ENCODE results near the gene UVRAG. TPM values are rescaled to one million over a fixed set of nuclear protein-coding genes. Genes with fewer than 3 reads are reported as not detected.

The UVRAG gene
- total RNA-seq, 1 experiment from 2014 or later = 18.0 TPM

DNA sequence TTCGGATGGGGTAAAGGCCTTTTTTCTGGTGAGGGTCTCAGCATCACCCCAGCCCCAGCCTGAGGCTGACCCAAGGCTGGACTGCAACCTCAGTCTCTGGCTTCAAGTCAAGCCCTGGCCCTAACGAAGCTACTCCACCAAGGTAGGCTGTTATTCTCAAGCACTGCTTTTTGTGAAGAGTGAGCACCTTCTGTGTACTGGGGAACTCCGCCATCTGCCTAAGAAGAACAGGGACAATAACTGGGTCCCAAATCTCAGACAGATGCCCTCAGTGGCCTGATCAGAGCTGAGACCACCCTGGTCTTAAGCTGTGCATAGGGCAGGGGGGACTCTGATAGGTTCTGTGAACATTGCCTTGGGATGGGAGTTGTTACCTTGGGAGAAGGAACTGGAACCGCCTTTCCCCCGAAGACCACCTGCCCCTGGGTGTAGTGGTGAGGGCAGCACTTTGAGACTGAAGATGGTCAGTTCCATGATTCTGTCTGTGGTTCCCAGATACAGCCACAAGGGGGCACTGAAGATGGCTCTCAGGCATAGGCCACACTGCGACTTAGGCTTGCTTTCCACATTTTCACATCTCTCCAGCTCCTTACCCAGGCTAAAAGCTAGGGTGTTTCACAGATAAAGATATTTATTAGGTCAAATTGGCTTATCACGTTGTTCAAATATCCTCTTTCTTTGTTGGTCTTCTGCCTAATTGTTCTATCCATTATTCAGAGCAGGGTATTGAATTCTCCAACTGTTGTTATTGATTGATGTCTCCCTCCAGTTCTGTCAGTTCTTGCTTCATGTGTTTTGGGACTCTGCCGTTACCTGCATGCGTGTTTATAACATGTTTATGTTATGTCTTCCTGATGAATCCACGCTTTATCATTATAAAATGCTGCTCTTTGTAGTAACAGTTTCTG lies 11.8 kb upstream of the UVRAG start:
- DNase-seq (ENCODE audit: low read depth) = peak; percentile 65

DNA sequence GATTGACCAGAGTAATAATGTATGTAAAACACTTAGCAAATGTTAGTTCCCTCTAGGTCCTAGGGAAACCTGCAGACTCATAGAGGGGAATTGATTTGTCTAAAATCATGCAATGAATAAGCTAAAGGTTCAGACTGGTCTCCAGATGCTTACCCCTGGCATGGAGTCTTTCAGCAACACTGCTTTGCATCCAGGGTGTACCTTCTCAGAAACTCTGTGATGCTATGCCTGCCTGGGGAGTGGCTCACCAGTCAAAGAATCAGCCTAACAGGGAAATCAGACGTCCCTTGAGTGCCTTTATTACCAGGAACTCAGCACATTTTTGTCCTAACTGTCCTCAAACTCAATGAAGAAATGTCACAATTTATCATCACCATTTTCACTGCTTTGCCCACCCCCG lies 5.9 kb upstream of the UVRAG start:
- DNase-seq (ENCODE audit: low read depth) = no peak

DNA sequence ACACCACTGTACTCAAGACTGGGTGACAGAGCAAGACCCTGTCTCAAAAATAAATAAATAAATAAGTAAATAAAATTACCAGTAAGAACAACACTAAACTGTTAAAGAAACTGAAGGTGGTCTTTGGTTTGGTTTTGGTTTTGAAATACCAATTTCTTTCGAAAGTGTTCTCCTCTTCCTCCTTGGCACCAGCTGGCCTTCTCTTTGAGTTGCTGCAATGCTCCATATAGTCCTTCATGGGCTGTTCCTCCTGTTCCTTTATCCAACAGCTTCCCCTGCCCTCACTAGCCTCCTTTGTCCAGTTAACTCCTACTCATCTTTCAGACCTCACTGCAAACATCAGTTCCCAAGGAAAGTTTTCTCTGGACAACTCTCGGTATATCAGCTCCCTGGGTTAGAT lies 5.0 kb upstream of the UVRAG start:
- DNase-seq (ENCODE audit: low read depth) = no peak

DNA sequence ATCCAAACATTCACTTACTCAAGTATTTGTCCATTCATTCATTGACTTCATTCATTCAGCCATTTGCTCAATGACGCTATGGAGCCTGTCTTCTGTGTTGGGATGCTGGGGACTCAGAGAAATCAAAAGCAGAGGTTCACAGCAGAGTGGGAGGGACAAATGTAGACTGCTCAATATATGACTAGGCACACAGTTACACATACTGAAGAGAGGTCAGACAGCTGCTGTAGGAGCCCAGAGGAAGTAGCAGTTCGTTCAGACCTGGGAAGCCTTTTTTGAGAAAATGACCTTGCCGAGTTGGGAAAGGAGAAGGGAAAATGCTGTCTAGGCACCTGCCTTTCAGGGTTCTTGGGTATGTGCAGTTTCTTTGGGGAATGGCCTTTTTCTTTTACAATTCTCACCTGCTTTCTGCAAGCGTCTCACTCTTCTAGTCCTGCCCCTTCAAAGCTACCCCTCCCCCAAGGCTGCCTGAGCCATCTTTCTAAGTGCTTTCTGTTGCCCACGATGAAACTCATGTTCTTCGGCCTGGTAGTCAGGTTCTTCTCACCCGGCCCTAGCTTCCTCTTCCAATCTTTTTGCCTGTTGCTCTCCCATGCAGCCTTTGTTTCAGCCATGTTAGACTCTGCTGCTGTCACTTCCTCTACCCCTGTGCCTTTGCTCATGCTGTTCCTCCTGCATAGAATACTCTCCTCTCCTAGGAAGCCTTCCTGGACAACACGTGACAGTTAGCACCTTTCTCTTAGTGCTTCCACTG lies 4.2 kb upstream of the UVRAG start:
- DNase-seq (ENCODE audit: low read depth) = no peak

DNA sequence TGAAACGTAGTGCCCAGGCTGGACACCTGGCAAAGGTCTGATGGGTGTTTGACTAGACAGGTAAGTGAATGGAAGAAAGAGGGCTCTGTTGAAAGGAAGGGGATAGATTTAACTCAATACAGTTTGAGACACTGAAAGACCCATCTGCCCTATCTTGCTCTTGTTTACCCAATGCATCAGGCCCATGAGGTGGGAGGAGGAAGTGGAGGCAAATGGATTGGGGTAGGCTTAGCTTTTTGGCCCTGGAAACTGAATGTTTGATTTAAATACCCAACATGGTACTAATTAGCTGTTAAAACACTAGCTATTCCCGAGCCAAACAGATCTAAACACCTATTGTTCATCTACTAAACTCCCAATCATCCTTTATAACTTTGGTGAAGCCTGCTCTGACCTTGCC lies 3.5 kb upstream of the UVRAG start:
- DNase-seq (ENCODE audit: low read depth) = no peak

DNA sequence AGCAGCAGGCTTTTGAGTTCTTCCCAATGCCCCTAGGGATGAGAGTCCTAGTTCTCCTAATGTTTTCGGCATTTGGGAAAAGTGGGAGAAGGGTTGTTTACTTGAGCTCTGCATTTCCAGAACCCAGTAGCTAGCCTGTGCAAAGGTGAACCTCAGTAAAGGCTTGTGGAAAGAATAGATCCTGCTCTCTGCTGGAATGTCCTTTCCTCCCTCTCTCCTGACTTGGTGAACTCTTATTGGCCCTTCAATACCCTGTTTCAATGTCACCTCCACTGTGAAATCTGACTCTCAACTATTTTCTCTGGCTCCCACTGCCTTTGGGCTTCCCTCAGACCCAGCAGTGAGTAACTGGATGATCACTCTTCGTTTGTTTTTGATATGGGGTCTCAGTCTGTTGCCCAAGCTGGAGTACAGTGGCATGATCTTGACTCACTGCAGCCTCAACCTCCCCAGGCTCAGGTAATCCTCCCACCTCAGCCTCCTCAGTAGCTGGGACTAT lies 2.4 kb upstream of the UVRAG start:
- no peak for DNase-seq (ENCODE audit: low read depth)

DNA sequence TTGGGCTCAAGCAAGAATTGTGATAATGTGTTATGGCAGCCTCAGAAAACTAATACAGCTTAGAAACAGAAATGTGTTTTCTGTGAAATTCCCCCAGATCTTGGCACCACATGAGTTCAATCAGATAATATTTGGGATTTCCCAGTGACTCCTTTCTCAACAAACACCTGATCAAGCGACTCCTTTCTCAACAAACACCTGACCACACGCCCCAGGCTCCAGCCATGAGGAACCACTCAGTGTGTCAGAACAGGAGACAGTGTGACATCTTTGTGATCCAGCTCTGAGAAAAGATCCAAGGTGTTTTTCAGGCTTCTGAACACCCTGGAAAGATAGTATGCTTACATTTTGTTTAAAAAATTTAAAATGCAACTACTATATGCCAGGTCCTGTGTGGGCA lies 1.9 kb upstream of the UVRAG start:
- no peak for DNase-seq (ENCODE audit: low read depth)

DNA sequence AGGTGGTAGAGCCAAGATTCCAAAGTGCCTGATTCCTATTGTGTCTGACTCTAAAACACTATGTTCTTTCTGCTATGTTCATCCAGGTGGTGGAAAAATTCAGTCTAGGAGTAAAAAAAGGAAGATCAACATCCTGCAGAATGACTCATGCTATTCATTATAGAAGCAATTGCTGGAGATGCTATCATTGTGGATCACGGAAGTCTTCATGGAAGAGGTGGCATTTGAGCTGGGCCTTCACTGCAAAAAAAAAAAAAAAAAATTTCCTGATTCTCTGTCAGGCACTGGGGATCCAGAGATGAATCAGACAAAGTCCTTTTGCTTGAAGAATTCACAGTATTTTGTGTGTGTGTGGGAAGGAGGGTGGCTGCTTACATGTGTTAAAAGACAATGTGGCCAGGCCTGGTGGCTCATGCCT lies 1.4 kb upstream of the UVRAG start:
- peak; percentile 62 for DNase-seq (ENCODE audit: low read depth)

DNA sequence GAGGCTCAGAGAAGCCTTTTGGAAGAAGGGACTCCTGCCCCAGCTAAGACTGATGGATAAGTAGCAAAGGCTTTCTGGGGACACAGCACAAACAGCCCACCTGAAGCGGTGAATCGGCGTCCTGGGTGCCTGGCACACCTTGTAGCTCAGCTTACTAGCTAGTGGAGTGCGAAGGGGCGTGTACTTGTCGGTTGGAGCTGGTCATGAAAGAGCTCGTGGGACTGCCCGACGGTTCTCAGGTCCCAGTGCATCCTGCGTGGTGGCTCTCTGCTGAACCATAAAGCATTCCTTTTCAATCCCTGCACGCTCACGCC lies 690 bp upstream of the UVRAG start:
- DNase-seq (ENCODE audit: low read depth) = no peak

DNA sequence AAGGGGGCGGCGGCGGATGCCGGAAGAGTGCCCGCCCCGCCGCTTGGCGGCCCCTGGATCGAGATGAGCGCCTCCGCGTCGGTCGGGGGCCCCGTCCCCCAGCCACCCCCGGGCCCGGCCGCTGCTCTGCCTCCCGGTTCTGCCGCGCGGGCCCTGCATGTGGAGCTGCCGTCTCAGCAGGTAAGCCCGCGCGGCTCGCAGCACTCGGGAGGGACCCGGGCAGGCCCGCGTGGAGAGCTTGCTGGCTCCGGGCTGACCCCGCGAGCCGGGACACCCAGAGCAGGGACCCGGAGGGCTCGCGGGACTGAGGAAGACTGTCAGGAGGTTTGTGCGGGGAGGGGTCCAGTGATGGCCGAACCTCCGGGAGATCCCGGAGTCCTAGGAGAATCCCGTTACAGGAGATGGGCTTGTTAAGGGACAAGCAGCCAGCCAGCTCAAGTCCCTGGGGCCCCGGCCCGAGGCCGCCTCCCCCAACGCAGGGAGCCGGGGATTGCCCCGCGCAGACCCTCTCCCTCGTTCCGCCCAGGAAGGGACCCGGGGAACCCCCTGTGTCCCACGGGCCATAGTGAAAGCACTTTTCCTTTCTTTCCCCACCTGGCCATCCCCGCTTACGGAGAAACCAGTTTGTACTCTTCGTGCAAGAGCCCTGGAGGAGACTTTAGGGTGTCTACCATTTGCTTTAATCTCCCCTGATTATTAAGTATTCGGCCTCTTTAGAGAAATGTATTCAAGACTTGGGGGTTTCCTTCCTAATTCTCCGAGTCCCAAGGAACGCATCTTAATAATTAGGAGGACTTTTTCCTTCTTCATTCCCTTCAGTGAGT lies 547 bp downstream of the UVRAG start:
- peak; percentile 63 for DNase-seq (ENCODE audit: low read depth)

DNA sequence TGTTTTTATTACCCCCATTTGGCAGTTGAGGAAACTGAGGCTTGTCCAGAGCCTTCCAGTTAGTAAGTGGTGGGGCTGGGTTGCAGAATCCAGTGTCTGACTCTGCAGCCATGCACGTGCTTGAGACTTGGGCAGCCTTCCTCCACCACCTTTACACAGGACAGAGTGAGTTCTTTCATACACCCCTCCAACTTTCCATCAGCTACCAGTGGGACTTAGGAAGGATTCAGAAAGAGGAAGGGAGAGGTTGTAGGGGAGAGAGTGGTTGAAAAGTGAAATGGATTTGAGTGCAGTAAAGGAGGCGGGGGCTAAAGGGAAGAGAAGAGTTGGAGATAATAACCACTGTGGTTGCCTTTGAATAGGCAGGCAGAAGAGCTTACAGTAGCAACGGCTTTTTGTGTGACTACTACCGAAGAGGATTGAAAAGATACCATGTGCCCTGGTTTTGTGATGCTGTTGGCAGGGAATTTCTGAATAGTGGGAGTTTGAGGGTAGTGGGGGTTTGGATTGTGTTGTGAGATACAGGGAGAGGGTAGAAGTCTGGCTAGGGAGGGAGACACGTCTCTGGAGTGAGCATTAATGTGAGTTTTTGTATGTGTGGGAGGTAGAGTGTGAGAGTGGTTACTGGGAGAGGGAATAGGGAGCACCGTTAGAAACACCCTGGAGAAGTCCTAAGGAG lies 1.7 kb downstream of the UVRAG start:
- DNase-seq (ENCODE audit: low read depth) = no peak

DNA sequence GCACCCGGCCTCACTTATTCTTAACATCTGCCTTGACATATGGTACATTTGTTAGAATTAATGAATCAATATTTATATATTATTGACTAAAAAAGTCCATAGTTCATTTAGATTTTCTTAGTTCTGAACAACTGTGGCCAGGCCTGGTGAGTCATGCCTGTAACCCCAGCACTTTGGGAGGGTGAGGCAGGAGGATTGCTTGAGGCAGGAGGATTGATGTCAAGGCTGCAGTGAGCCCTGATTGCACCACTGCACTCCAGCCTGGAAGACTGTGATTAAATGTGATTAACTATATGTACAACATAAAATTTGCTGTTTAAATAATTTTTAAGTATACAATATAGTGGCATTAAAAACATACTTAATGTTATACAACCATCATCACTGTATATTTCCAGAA lies 5.6 kb downstream of the UVRAG start:
- peak; percentile 65 for DNase-seq (ENCODE audit: low read depth)

DNA sequence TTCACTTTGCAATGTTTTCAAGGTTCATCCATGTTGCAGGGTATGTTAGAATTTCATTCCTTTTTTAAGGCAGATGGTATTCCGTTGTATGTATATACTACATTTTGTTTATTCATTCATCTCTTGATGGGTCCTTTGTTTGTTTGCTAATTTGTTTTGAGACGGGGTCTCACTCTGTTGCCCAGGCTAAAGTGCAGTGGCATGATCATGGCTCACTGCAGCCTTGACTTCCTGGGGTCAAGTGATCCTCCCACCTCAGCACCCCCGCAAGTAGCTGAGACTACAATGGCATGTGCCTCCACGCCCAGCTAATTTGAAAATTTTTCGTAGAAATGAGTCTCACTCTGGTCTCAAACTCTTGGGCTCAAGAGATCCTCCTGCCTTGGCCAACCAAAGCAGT lies 6.2 kb downstream of the UVRAG start:
- no peak for DNase-seq (ENCODE audit: low read depth)

DNA sequence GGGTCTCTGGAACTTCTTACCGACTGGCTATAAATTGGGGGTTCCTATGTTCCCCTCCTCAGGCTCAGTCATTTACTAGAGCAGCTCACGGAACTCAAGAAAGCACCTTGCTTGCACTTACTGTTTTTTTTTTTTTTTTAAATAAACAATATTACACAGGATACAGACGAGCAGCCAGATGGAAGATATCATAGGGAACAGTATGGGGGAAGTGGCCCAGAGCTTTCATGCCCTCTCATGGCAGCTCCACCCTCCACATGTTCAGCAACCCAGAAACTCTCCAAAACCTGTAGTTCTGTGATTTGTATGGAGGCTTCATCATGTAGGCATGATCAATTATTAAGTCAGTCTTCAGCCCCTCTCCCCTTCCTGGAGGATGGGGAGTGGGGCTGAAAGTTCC lies 7.5 kb downstream of the UVRAG start:
- DNase-seq (ENCODE audit: low read depth) = no peak

DNA sequence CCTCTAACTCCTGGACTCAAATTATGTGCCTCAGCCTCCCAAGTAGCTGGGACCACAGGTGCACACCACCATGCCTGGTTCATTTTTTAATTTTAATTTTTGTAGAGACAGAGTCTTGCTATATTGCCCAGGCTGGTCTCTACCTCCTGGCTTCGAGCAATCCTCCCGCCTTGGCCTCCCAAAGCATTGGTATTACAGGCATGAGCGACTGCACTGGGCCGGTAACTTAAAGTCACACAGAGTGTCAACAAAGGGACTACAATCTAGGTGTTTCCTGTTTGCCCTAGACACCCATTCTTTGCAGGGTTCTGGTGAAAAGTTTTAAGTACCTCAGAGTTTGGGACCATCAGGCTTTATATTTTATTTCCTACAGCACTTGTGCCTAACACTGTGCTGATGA lies 8.4 kb downstream of the UVRAG start:
- no peak for DNase-seq (ENCODE audit: low read depth)

DNA sequence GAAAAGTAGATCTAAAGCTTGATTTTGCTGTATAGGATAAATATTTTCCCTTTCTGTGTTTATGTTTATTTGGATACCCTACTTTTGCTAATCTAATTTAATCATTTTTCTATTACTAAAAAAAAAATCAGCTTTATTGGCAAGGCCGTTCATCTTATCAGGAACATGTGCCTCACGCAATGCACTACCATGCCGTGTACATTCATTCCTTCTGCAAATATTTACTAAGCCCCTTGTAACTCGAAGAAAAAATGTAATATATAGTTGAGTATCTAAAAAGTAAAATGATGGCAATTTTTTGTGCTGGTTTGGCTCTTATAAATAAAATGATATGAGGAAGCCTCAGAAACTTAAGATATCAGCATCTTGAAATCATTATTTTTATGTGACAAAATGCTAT lies 8.9 kb downstream of the UVRAG start:
- no peak for DNase-seq (ENCODE audit: low read depth)

DNA sequence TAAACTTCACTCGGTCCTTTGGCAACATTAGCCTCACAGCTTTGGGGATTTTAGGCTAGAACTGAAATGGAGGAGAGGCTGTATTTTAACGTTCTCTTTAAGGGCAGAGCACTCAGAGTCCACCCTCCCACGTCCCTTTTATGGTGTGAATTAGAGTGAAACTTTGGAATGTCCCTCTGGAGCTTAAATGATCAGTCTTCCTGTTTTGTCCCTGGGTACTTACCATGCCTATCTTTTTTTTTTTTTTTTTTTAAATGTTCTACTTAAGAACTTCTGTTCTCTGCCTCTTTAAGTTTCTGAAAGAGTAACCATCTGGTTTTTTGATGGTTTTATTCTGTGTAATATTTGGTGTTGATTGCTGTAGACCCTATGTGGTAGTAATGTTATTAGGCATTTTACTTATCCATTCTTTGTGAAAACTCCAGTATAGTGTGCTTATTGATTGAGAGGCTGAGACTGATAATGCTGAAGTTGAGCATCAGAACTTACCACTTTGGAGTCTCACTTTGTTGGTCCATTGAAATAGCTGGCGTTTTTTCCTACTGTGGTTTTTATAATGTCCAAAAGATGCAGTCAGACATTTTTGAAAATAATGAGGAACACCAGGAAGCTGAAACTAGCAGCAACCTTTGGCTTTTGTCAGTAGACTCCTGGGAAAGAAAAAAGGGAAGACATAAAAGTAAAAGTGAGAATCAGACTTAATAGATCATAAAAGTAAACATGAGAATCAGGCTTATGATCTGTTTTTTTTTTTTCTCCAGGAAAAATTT lies 11.6 kb downstream of the UVRAG start:
- DNase-seq (ENCODE audit: low read depth) = no peak

DNA sequence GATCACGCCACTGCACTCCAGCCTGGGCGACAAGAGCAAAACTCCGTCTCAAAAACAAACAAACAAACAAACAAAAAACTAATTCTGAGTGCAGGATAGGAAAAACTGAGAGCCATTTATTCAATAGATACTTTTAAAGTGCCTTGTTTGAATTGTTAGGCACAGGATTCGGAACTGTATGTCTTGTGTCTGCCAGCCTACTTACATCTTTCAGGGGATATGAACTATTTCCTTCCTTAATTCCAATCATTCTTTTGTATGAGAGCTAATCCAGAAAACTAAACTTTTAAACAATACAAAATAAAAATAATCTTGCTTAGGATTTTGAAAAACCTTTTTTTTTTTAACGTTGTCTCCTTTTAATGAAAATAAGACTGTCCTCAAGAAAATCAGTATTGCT lies 12.6 kb downstream of the UVRAG start:
- DNase-seq (ENCODE audit: low read depth) = no peak

DNA sequence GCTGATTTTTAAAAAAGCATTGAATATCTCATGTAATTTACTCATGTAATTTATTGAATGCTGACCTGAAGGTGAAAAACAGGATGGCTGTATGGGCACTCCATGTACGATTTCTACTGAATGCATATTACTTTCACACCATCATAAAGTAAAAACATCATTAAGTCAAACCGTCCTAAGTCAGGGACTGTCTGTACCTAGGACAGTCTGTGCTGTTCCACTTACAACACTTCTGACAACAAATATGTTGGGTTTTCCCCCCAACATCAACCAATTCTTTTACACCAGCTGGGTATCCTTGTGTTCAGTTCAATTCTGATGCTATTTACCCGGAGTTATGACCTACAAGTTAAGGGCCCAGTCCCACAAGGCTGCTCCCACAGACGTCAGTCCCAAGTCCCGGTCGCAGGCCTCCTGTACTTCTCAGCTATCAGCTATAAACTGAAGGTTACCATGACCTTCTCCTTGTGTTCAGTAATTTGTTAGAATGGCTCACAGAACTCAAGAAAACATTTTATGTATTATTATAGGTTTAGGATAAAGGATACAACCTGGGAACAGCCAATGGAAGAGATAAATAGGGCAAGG lies 17.0 kb downstream of the UVRAG start:
- no peak for DNase-seq (ENCODE audit: low read depth)

DNA sequence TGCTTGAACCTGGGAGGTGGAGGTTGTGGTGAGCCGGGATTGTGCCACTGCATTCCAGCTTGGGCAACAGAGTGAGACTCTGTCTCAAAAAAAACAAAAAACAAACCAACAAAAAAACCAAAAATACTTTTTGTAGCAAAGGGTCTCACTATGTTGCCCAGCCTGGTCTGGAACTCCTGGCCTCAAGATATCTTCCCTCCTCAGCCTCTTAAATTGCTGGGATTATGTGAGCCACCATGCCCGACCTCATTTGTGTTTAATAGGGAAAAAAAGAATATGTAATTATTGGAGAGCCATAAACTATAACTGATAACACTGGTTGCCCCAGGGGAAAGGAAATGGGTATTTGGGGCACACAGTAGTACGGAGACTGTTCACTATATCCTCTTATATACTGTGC lies 19.7 kb downstream of the UVRAG start:
- DNase-seq (ENCODE audit: low read depth) = no peak

DNA sequence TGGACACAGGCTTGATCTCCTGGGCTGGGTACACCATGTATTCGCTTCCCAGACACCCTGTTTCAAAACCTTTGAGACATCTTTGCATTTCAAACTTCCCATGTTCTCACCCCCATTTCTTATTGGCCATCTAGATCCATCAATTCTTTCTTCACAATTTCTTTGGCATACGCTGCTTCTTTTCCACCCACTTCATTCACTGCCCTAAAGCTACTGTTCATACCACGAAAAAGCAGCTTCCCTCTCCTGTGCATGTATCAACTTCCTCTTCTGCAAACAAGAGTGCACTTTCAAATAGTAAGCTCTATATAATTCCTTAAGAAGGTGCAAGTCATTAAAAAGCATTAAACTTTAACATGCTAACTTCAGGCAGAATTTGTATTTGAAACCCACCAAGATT lies 21.4 kb downstream of the UVRAG start:
- no peak for DNase-seq (ENCODE audit: low read depth)

All from M059J (cell line).